Measurements from ENCODE around the gene ASMTL.

The ASMTL gene

DNA sequence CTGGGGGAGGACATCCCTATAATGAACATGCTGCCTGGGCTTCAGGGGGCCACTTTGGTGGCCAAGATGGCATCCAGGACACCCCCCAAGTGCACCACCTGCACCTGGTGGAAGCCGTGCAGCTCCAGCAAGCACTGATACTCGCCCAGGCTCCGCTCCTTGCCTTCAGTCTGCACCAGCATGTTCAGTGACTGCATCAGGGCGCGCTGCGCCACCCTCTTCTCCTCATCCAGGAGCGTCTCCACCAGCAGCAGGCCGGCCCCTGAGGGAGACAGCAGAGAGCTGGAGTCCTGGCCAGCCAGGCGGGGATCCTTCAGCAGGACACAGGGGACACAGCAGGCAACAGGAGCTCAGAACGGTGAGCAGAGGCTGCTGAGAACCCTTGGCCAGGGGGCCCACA is 49.5 kb downstream of the ASMTL start:
- DNase-seq, result no peak

DNA sequence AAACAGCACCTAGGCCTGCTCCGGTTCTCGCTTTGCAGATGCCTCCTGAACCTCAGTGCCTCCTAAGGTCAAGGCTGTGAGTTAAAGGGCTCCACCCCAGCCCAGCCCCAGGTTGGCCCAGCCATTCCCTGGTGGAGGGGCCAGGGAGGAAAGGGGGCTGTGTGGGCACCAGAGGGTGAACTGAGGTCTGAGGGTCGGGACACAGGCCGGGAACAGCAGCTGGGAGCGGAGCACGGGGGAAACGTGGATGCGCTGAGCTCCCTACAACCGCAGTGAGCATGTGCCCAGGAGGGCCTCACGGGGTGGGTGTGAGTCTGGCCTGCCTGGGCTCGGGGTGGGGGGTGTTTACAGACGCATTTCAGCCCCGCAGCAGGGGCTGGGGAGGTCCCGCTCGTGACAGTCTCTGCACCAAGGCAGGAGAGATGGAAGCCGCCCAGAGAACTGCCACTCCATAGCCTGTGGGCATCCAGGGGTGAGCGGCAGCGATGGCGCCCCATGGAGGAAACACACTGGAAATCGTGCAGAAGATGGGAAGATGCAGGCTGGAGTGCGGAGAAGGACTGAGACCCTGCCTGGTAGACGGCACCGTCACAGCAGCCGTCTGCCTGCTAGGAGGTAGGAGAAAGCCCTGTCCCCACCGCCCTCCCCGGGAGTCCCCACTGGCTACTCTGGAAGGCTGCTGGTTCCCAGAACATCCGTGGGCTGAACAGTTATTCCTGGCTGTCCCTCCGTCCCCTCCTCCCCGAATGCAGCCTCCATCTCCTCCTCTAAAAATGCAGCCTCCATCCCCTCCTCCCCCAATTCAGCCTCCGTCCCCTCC is 50.9 kb downstream of the ASMTL start:
- DNase-seq, result no peak

- no peak for DNase-seq
Observed at GRCh38 chrX:1400742-1401471, 51.8 kb downstream of the ASMTL start.

- DNase-seq, result no peak
Observed at GRCh38 chrX:1400049-1400448, 52.7 kb downstream of the ASMTL start.

DNA sequence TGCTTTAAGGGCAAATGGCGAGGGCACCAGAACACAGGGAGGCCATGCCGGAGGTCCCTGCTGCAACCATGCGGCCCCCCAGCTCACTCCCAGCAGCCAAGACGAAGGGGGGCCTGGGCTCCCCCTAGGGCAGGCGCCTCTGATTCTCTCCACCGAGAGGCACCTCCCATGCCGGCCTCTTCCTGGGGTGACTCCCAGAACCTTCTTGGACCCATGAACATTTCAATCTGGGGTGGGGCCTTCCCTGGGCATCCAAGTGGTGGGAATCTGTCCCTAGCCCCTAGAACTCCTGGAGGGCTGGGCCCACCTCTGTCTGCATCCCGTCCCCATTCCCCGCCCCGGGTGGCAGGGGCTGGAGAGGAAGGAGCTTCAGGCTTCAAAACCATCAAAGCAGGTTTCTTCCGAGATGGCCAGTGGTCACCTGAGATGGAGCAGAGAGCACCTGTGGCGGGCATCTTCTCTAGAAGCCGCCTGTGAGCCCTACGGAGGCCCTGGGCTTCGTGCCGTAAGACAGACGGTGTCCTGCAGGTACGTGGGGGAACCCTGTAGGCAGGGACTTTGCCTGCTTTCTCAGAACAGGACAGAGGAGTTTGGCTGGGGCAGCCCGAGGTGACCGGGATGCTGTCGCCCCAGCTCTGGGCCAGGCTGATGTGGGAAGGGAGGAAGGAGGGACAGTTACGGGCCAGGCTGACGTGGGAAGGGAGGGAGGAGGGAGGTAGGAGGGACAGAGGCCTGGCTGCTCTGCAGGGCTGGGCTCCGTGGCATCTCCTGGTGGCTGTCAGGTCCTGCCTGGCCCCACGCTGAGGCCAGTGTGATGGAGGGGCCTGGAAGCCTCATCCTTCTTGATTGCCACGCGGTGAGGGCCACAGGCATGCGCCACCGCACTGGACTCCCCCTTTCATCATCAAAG is 54.0 kb downstream of the ASMTL start:
- no peak for DNase-seq

DNA sequence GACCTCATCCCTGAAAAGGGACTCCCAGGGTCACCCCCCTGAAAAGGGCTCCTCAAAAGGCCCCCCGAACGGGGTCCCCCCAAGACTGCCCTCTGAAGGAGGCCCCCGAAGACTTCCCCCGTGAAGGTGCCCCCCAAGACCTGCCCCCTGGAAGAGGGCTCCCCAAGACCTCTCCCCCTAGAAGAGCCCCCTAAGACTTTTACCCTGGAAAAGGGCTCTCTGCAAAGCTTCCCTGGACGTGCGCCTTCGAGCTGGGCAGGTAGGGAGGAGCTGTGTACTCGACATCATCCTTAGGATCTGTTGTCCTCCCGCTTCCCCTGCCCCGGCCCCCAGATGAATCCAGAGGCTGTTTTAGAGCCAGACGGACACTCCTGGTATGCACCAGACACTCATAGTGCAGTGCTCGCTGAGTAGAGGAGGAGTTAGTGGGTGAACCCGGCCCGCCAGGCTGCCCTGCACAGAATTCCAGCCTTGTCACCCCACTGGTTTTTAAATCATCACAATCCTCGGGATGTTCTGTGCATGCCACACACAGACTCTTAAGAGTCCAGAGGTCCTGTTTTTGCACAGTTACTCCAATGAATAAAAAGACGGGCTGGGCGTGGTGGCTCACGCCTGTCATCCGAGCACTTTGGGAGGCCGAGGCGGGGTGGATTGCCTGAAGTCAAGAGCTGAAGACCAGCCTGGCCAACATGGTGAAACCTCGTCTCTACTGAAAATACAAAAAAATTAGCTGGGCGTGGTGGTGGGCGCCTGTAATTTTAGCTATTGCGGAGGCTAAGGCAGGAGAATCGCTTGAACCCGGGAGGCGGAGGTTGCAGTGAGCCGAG is 55.1 kb downstream of the ASMTL start:
- DNase-seq, result no peak

GRCh38 chrX:1397001-1397400 is 55.7 kb downstream of the ASMTL start:
- DNase-seq, result no peak

- no peak for DNase-seq
Observed at GRCh38 chrX:1395646-1396216, 57.0 kb downstream of the ASMTL start.

DNA sequence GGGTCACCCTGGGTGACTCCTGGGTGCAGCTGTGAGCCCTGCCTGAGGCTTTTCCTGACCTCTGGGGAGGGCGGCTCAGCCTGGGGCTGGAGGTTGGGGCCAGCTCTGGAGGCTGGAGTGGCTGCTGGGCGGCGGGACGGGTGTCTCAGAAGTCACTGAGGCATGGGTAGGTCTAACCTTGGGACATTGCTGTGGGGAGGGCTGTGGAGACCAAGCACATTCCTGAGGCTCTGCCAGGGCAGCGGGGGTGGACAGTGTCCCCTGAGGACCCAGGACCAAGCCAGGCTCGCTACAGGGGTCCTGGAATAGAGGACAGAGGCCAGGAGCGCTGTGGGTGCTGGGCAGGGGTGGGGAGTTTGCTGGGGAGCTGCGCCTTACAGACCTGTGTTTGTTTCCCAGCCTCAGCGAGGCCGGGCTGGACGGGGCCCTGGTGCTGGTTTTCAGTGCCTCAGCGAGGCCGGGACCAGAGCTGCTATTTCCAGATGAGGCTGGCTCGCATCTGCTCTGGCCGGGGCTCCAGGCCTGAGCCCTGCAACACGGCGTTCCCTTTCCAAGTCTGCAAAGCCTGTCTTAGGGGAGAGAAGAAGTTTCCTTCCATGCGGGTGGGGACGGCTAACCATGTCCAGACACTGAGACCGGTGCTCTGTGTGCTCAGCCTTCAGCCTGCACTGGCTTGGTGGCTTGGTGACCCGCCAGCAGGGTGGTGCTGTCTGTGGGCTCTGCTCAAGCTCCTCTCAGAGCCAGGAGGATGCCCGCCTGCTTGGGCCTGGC is 57.8 kb downstream of the ASMTL start:
- DNase-seq, result no peak

DNA sequence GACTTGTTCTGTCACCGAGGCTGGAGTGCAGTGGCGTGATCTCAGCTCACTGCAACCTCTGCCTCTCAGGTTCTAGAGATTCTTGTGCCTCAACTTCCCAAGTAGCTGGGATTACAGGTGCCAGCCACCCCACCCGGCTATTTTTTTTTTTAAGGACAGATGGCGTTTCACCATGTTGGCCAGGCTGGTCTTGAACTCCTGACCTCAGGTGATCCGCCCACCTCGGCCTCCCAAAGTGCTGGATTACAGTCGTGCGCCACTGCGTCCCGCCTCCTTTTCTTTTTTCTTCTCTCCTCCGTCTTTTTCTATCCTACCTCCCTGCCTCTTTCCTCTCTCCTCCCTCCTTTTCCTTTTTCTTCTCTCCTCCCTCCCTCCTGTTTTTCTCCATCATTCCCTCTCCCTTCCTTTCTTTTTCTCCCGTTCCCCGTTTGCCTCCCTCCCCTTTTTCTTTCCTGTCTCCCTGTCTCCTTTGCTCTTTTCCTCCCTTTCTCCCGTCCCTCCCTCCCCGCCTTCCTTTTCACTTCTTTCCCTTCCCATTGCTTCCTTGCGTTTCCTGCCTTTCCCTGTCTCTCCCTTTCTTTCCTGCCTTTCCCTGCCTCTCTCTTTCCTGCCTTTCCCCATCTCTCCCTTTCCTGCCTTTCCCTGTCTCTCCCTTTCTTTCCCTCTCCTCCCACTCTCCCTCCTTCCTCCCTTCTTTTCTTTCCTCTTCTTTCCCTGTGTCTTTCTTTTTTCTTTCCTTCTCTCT is 58.7 kb downstream of the ASMTL start:
- no peak for DNase-seq

GRCh38 chrX:1392376-1393068 is 60.2 kb downstream of the ASMTL start:
- DNase-seq, result peak; percentile 60 to 84 (median 77)

GRCh38 chrX:1391707-1392375 is 60.9 kb downstream of the ASMTL start, which contains the start of gene SLC25A6:
SLC25A6 (minus strand) TSS chrX:1392113; CDS start chrX:1392009, 104 bp downstream.
- peak; percentile 99 to 100 (median 100) for DNase-seq

GRCh38 chrX:1391370-1391706 is 61.4 kb downstream of the ASMTL start:
- no peak for DNase-seq

DNA sequence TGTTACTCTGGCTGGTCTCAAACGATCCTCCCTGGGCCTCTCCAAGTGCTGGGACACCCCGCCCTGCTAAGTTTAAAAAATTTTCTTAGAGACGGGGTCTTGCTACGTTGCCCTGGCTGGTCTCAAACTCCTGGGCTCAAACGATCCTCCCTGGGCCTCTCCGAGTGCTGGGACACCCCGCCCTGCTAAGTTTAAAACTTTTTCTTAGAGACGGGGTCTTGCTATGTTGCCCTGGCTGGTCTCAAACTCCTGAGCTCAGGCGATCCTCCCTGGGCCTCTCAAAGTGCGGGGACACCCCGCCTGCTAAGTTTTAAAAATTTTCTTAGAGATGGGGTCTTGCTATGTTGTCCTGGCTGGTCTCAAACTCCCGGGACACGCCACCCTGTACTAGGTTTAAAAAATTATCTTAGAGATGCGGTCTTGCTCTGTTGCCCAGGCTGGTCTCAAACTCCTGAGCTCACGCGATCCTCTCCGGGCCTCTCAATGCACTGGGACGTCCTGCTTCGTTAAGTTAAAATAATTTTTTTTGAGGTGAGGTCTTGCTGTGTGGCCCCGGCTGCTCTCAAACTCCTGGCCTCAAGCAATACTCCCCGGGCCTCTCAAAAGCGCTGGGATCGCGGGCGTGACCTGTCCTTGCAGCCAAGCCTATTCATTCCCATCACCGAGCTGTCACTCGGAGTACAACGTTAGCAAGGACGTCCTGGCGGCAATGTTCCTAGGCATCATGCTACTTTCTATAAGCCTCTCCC is 61.9 kb downstream of the ASMTL start:
- no peak for DNase-seq

DNA sequence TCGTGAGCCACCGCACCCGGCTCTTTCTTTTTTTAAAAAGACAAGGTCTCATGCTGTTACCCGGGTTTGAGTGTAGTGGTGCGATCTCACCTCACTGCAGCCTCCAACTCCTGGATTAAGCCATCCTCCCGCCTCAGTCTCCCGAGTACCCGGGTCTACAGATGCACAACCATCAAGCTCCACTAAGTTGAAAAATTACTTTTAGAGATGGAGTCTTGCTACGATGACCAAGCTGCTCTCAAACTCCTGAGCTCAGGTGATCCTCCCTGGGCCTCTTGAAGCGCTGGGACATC is 62.8 kb downstream of the ASMTL start:
- DNase-seq, result no peak

DNA sequence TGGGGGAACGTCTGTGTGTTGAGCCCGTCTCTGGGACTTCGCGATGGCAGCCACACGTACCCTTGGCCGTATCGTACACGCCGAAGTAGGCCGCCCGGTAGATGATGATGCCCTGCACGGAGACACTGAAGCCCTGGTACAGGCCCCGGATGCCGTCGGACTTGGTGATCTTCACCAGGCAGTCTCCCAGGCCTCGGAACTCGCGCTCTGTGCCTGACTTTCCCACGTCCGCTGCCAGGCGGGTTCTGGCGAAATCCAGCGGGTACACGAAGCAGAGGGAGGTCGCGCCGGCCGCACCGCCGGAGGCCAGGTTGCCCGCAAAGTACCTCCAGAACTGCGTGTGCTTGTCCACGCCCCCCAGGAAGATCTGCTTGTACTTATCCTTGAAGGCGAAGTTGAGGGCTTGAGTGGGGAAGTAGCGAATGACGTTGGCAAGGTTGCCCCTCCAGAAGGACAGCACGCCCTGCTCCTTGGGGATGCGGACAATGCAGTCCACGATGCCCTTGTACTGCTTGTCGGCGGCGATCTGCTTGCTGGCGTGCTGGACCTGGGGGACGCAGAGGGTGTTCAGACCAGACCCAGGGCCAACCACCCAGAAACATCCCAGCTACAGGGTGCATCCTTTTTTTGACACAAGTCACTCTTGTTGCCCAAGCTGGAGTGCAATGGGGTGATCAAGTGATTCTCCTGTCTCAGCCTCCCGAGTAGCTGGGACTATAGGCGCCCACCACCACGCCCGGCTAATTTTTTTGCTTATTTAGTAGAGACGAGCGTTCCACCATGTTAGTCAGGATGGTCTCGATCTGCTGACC is 63.3 kb downstream of the ASMTL start:
- no peak for DNase-seq

GRCh38 chrX:1388651-1389050 is 64.1 kb downstream of the ASMTL start:
- no peak for DNase-seq
